K562 (cell line): ENCODE results near the gene RSBN1L. TPM values are rescaled to one million over a fixed set of nuclear protein-coding genes. Genes with fewer than 3 reads are reported as not detected.

Source experiments
- ATAC-seq: fragments of 200-7000 bp; cut with Tn5 transposase; 3 replicates; pipeline ENCODE4 v1.9.1; 2020; ENCODE audit warnings: moderate library complexity
- BruUV-seq: library from RNA; stranded (reverse); fragments of 400-500 nt; replicated peaks from 2 replicates; lab custom pipeline; 2021; lab: Mats Ljungman, UMichigan
- CTCF ChIA-PET: fragments of 300-600 bp; formaldehyde crosslinking; extraction: SDS; loops from one replicate; lab custom pipeline; 2021; ENCODE audit warnings: low intra/inter-chr PET ratio; lab: Yijun Ruan, JAX
- POLR2A ChIA-PET: fragments of 300-600, 350-650 bp; sonication (Branson Sonifier 250); formaldehyde crosslinking; extraction: SDS; loops from one replicate; lab custom pipeline; 2021; ENCODE audit warnings: antibody characterized with exemption, inconsistent platforms; lab: Yijun Ruan, JAX
- DNase-seq, 4 experiments: peaks; one replicate each; pipeline versions ENCODE4 v3.0.0 to v3.0.0-alpha.2; 2011 to 2018; ENCODE audit warnings: low spot score in 3 of 4, mixed read lengths in 3 of 4; ENCODE audit errors: extremely low read depth in 1 of 4
- FAIRE-seq: peaks from 2 replicates; lab custom pipeline; 2011; peaks lifted over from hg19 to GRCh38; lab: Jason Lieb, UNC
- H2AFZ ChIP-seq: 2 replicates; pipeline ENCODE4 v1.6.0; 2011; ENCODE audit warnings: low read depth, low read length, control low read depth, inconsistent platforms
- H3K27ac ChIP-seq: fragments of 200-600 bp; 3 replicates; pipeline ENCODE4 v1.8.0; 2011; ENCODE audit warnings: low read depth, mild to moderate bottlenecking, control low read depth, inconsistent platforms, low read length, moderate library complexity, mixed read lengths; ENCODE audit errors: extremely low read depth
- H3K27me3 ChIP-seq, 2 experiments: fragments of 300-600 bp in 1 of 2; 2 replicates in 1 of 2; 3 replicates in 1 of 2; pipeline versions ENCODE4 v1.6.0 to v1.8.0; 2011; ENCODE audit warnings: inconsistent platforms in 2 of 2, low read length in 2 of 2, mild to moderate bottlenecking in 1 of 2, mixed read lengths in 1 of 2, moderate library complexity in 1 of 2; ENCODE audit not compliant: control insufficient read depth in 2 of 2, insufficient read depth in 2 of 2
- H3K36me3 ChIP-seq: fragments of 300-600 bp; 3 replicates; pipeline ENCODE4 v1.8.0; 2011; ENCODE audit warnings: mild to moderate bottlenecking, low read length, inconsistent platforms; ENCODE audit not compliant: control insufficient read depth, insufficient read depth
- H3K4me1 ChIP-seq, 2 experiments: fragments of 200-600 bp in 1 of 2; replicated peaks in 1 of 2; 2 replicates in 1 of 2; 3 replicates in 1 of 2; pipeline versions ENCODE4 v1.5.1 to v1.8.0; 2011; ENCODE audit warnings: inconsistent platforms in 2 of 2, low read length in 2 of 2, mild to moderate bottlenecking in 1 of 2, mixed read lengths in 1 of 2, moderate library complexity in 1 of 2; ENCODE audit not compliant: control insufficient read depth in 2 of 2, insufficient read depth in 2 of 2
- H3K4me2 ChIP-seq: 2 replicates; pipeline ENCODE4 v1.6.1; 2011; ENCODE audit warnings: low read length, control low read depth, inconsistent platforms, mixed read lengths; ENCODE audit not compliant: insufficient read depth
- H3K4me3 ChIP-seq: fragments of 200-600 bp; sonication (generic), shearing (Covaris generic); 2 replicates; pipeline ENCODE4 v1.5.1; 2016; ENCODE audit warnings: control low read depth, inconsistent platforms
- H3K79me2 ChIP-seq: fragments of 200-600 bp; 3 replicates; pipeline ENCODE4 v1.8.0; 2011; ENCODE audit warnings: low read length, inconsistent platforms; ENCODE audit not compliant: control insufficient read depth, insufficient read depth
- H3K9ac ChIP-seq, 2 experiments: 2 replicates each; pipeline versions ENCODE4 v1.6.0 to v1.6.1; 2011; ENCODE audit warnings: low read depth in 2 of 2, low read length in 2 of 2, control low read depth in 1 of 2, inconsistent platforms in 1 of 2, mild to moderate bottlenecking in 1 of 2, mixed read lengths in 1 of 2; ENCODE audit not compliant: insufficient read depth in 1 of 2
- H3K9me1 ChIP-seq: one replicate; pipeline ENCODE4 v1.6.0; 2011; ENCODE audit warnings: inconsistent platforms, mild to moderate bottlenecking, low read length, moderate library complexity; ENCODE audit not compliant: control insufficient read depth, insufficient read depth
- H3K9me3 ChIP-seq: replicated peaks from 2 replicates; pipeline ENCODE4 v1.5.1; 2011; ENCODE audit warnings: low read depth, low read length, inconsistent platforms; ENCODE audit not compliant: control insufficient read depth, insufficient read depth
- H4K20me1 ChIP-seq: replicated peaks from 2 replicates; pipeline ENCODE4 v1.6.1; 2011; ENCODE audit warnings: low read length, inconsistent platforms, mixed read lengths; ENCODE audit not compliant: control insufficient read depth, insufficient read depth
- ARID1B ChIP-seq: fragments of 450-650 bp; IDR thresholded peaks from 2 replicates; pipeline ENCODE4 v1.6.1; 2016; ENCODE audit warnings: antibody characterized with exemption, mild to moderate bottlenecking, inconsistent platforms
- CBFA2T3 ChIP-seq: fragments of 450-650 bp; IDR thresholded peaks from 2 replicates; pipeline ENCODE4 v1.6.1; 2017
- DACH1 ChIP-seq: fragments of 450-650 bp; IDR thresholded peaks from 2 replicates; pipeline ENCODE4 v1.6.1; 2018; ENCODE audit not compliant: partially characterized antibody
- E2F4 ChIP-seq: sonication (generic); formaldehyde crosslinking; IDR thresholded peaks from 2 replicates; pipeline ENCODE4 v1.8.0; 2022; ENCODE audit warnings: mild to moderate bottlenecking, low read depth, missing genetic modification reagents
- FOXA3 ChIP-seq, 2 experiments: fragments of 450-650 bp in 1 of 2; sonication (generic) in 1 of 2; formaldehyde crosslinking; IDR thresholded peaks in 1 of 2; conservative IDR thresholded peaks in 1 of 2; 2 replicates each; pipeline versions ENCODE4 v1.4.0 to v1.8.0; 2020 to 2022; ENCODE audit warnings: mild to moderate bottlenecking in 2 of 2, missing genetic modification reagents in 1 of 2
- NCOA4 ChIP-seq: fragments of 450-650 bp; IDR thresholded peaks from 2 replicates; pipeline ENCODE4 v1.6.1; 2018; ENCODE audit warnings: mild to moderate bottlenecking; ENCODE audit not compliant: partially characterized antibody
- POLR2H ChIP-seq: IDR thresholded peaks from 2 replicates; pipeline ENCODE4 v1.6.1; 2016; ENCODE audit warnings: missing genetic modification characterization, low read depth, mild to moderate bottlenecking, control low read depth, missing compliant biosample characterization, moderate library complexity
- PTRF ChIP-seq: fragments of 450-650 bp; IDR thresholded peaks from 2 replicates; pipeline ENCODE4 v1.6.1; 2016; ENCODE audit warnings: mild to moderate bottlenecking, missing genetic modification characterization, missing compliant biosample characterization
- RCOR1 ChIP-seq, 2 experiments: IDR thresholded peaks; 2 replicates each; pipeline ENCODE4 v1.6.1; 2012; ENCODE audit warnings: low read depth in 2 of 2, low read length in 2 of 2, borderline replicate concordance in 1 of 2, improper control_type of control experiment in 1 of 2
- RNF2 ChIP-seq: sonication (generic); IDR thresholded peaks from 2 replicates; pipeline ENCODE4 v1.6.1; 2016
- SMARCA4 ChIP-seq: fragments of 450-650 bp; IDR thresholded peaks from 2 replicates; pipeline ENCODE4 v1.6.1; 2016
- SPI1 ChIP-seq: IDR thresholded peaks from 2 replicates; pipeline ENCODE4 v1.6.1; 2011; ENCODE audit warnings: low read depth, low read length, control low read depth, borderline replicate concordance
- ZC3H11A ChIP-seq: IDR thresholded peaks from 2 replicates; pipeline ENCODE4 v1.6.1; 2012; ENCODE audit warnings: low read depth, low read length, improper control_type of control experiment
- ZNF140 ChIP-seq: fragments of 250-450 bp; sonication (Bioruptor Pico); IDR thresholded peaks from 2 replicates; pipeline ENCODE4 v1.8.0; 2021; ENCODE audit warnings: moderate library complexity, mild to moderate bottlenecking, inconsistent platforms
- ZNF3 ChIP-seq: fragments of 250-450 bp; sonication (Bioruptor Pico); IDR thresholded peaks from 2 replicates; pipeline ENCODE4 v1.5.0; 2021; ENCODE audit warnings: mild to moderate bottlenecking, moderate library complexity
- in situ Hi-C: fragments of 300-500 bp; cut with MboI; formaldehyde crosslinking; loops from 4 replicates; pipeline ENCODE4 v1.15.0; 2018; ENCODE audit warnings: inconsistent platforms, mixed read lengths
- intact Hi-C: fragments of 100-400 bp; cut with micrococcal nuclease; formaldehyde crosslinking; loops from 2 replicates; pipeline ENCODE4 v1.14.2; 2022
- polyA plus RNA-seq, 8 experiments: library from polyadenylated mRNA; depleted of rRNA in 4 of 8; stranded (reverse) in 5 of 8; unstranded in 3 of 8; fragments of >200 nt; fragmentation: Nextera tagmentation in 2 of 8; fragmentation: Illumina TruSeq in 1 of 8; extraction: Ambion mirVana in 2 of 8; extraction: Trizol in 1 of 8; gene quantifications; 2 replicates each; pipeline versions ENCODE4 v1.2.1 to v1.2.3, GENCODE V29; 2011 to 2014; ENCODE audit warnings: inconsistent platforms in 1 of 8, missing spikeins in 1 of 8
- total RNA-seq, 7 experiments: library from RNA; depleted of rRNA in 6 of 7; stranded (reverse); fragments of >200 nt in 6 of 7; fragmentation: Illumina TruSeq in 2 of 7; extraction: Trizol in 2 of 7; gene quantifications; 2 replicates each; pipeline versions ENCODE4 v1.2.1 to v1.2.3, GENCODE V29; 2011 to 2021; ENCODE audit warnings: low replicate concordance in 1 of 7

Gene RSBN1L
- total and polyA plus RNA-seq, 9 of the 15 experiments (the other 6 are each of a cell fraction or from before 2014, with no cell fraction given): 6.2 to 35.2 (median 20.1) TPM

- no peak for TF ChIP-seq RNF2
- TF ChIP-seq SMARCA4: 0 out of 2 replicates have a peak, but pooled peaks have one; percentile 19
- 0 out of 2 replicates have a peak, but pooled peaks have one; percentile 18 for TF ChIP-seq PTRF (tag)
- TF ChIP-seq E2F4 (CRISPR knock-in tag): no peak
- peak; percentile 84 for TF ChIP-seq DACH1
Measured at GRCh38 chr7:77697535-77697831, 1.2 kb downstream of the RSBN1L start (continued).

- Histone ChIP-seq H3K27ac (peak overlapping the region; percentile 88; the same call in 2 of the 3 replicates), H3K79me2 (peaks cover 94% of the 10 kb centered on the region), H3K9me3 (no peaks in the 10 kb centered on the region), H4K20me1 (peaks cover 17% of the 10 kb centered on the region; the same call in 1 of the 2 replicates), H3K9me1 (no peaks in the 10 kb centered on the region), H3K4me2 (peak overlapping the region; percentile 87), H3K27me3 (no peaks in the 10 kb centered on the region), H3K36me3 (peaks cover 18% of the 10 kb centered on the region), H2AFZ (no peak overlapping the region), H3K4me3 (peak overlapping the region; percentile 93), H3K9ac (peak overlapping the region in 1 of 2 experiments; percentile 89; a peak in 2 of 4 replicates), H3K4me1 (peaks cover 6 to 15% of the 10 kb centered on the region in 2 experiments; a peak in 4 of 5 replicates)
- ChIA-PET POLR2A (interaction anchor here (0.6 to 3.2 kb wide), 6 partner anchors 9 to 283 kb away, joined by 3 to 16 read pairs (median 8); no protein-coding TSS in a partner anchor), CTCF (no interaction called here)
- intact Hi-C loops (loop anchor here (5.0 kb wide), 3 partner anchors 34 to 204 kb away; partner anchors contain the start of gene PTPN12), in situ Hi-C loops (no loop called here)
- no TSS peak for BruUV-seq
- TF ChIP-seq NCOA4 (no peak), RCOR1 (IDR thresholded peaks at IDR 0.05; ENCODE audit: borderline replicate concordance in 1 of 2, low read depth in 2 of 2, low read length in 2 of 2) (no peak), ARID1B (peak; percentile 24; the same call in 1 of the 2 replicates), SPI1 (peak; percentile 98), POLR2H (tag) (peak; percentile 39), ZNF140 (CRISPR knock-in tag) (no peak), CBFA2T3 (no peak), ZNF3 (CRISPR knock-in tag) (peak; percentile 70; the same call in 1 of the 2 replicates), ZC3H11A (no peak), FOXA3 (CRISPR knock-in tag; conservative IDR thresholded peaks at IDR 0.05 in 1 of 2, IDR thresholded peaks at IDR 0.05 in 1 of 2) (peak in 1 of 2 experiments; percentile 51; a peak in 1 of 4 replicates)
- ATAC-seq: no peak
- DNase-seq: peak in 1 of 4 experiments; percentile 18
- no peak for FAIRE-seq
Measured at GRCh38 chr7:77698042-77698625, 1.9 kb downstream of the RSBN1L start.
